ENCODE results near the gene ZEB2.

The ZEB2 gene

DNA sequence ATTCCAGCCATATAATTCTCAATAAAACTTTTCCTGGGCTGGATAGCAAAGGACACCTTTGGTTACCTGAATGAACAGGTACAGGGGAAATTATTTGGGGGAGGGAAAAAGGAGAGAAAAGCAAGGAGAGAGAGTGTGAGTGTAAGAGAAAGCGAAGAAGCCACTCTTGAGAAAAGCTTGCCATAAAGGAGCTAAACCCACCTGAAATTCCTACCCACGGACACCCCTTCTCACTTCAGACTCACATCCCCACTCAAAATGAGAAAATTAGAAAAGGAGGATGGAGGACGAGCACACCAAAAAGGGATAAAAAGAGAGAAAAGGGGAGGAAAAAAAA, 354 bp downstream of the ZEB2 start:
- no peak overlapping the region for H3K27ac Mint-ChIP-seq
- peaks cover 28% of the 10 kb centered on the region for H3K4me1 Mint-ChIP-seq
- H3K27me3 Mint-ChIP-seq, result peaks cover 36% of the 10 kb centered on the region
- no peak overlapping the region for H3K4me3 Mint-ChIP-seq
- no peaks in the 10 kb centered on the region for H3K9me3 Mint-ChIP-seq
- H3K36me3 Mint-ChIP-seq, result peaks cover 2% of the 10 kb centered on the region

- Mint-ChIP-seq H3K4me1 (peaks cover 27% of the 10 kb centered on the region), H3K36me3 (peaks cover 2% of the 10 kb centered on the region), H3K27me3 (peaks cover 40% of the 10 kb centered on the region), H3K9me3 (no peaks in the 10 kb centered on the region), H3K27ac (no peak overlapping the region), H3K4me3 (no peak overlapping the region)
These were observed 947 bp downstream of the ZEB2 start for GRCh38 chr2:144518748-144519596.

DNA sequence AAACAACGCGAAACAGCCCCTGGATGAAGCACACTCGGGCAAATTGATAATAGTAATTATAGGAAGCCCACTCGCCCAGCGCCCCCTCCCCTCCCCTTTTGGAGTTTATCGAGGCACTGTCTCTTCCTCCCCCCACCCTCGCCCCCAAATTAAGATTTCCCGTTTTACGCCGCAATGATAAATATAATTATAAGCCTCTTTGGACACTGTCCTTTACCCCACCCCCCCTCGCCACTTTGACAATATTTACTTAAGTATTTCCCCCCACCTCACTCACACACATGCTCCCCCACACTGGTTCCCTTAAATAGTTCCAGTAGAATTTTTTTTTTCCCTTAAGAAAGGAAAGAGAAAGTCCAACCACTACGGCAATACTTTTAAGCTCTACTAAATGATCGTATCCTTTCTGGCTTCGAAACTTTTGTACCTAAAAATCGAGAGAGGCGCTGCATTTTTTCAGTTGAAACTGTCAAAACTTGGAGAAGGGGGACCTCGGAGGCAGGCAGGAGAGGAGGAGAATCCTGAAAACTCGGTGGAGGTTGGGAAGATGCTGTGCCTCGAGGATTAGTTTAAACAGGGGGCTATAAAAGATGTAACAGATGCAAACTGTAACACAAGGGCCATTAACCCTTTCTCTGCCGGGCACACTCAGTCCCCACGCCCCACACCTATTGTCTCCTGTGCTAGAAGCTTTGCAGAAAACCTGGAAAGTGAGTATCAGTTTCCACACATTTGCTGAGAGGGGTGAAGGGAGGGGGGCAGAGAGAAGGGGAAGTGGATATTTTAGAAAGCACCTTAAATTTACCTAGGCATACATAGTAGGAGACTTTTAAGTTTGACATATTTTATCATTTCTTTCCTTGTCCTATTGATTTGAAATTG, 1.8 kb downstream of the ZEB2 start:
- peaks cover 21% of the 10 kb centered on the region for H3K4me1 Mint-ChIP-seq
- H3K36me3 Mint-ChIP-seq, result peaks cover 2% of the 10 kb centered on the region
- H3K27me3 Mint-ChIP-seq, result peaks cover 39% of the 10 kb centered on the region
- no peaks in the 10 kb centered on the region for H3K9me3 Mint-ChIP-seq
- H3K27ac Mint-ChIP-seq, result no peak overlapping the region
- H3K4me3 Mint-ChIP-seq, result no peak overlapping the region

- H3K4me3 Mint-ChIP-seq, result no peak overlapping the region
- peaks cover 12% of the 10 kb centered on the region for H3K4me1 Mint-ChIP-seq
- H3K9me3 Mint-ChIP-seq, result no peaks in the 10 kb centered on the region
- peaks cover 2% of the 10 kb centered on the region for H3K36me3 Mint-ChIP-seq
- peaks cover 37% of the 10 kb centered on the region for H3K27me3 Mint-ChIP-seq
- H3K27ac Mint-ChIP-seq, result peak overlapping the region; percentile 90
These were observed 2.7 kb downstream of the ZEB2 start for GRCh38 chr2:144516981-144517865.

GRCh38 chr2:144516411-144516980, 3.4 kb downstream of the ZEB2 start:
- Mint-ChIP-seq H3K4me3 (peak overlapping the region; percentile 76), H3K36me3 (peaks cover 2% of the 10 kb centered on the region), H3K27me3 (peaks cover 38% of the 10 kb centered on the region), H3K9me3 (no peaks in the 10 kb centered on the region), H3K4me1 (peaks cover 11% of the 10 kb centered on the region), H3K27ac (no peak overlapping the region)

GRCh38 chr2:144515696-144516410, 4.1 kb downstream of the ZEB2 start:
- peak overlapping the region; percentile 76 for H3K4me3 Mint-ChIP-seq

GRCh38 chr2:144515099-144515695, 4.7 kb downstream of the ZEB2 start:
- Mint-ChIP-seq H3K27ac (peak overlapping the region; percentile 60), H3K27me3 (peaks cover 34% of the 10 kb centered on the region), H3K4me3 (peak overlapping the region; percentile 76), H3K36me3 (peaks cover 2% of the 10 kb centered on the region), H3K4me1 (peaks cover 11% of the 10 kb centered on the region), H3K9me3 (no peaks in the 10 kb centered on the region)

More at GRCh38 chr2:144515696-144516410, 4.1 kb downstream of the ZEB2 start:
- Mint-ChIP-seq H3K9me3 (no peaks in the 10 kb centered on the region), H3K27ac (peak overlapping the region; percentile 60), H3K4me1 (peaks cover 11% of the 10 kb centered on the region), H3K36me3 (peaks cover 2% of the 10 kb centered on the region), H3K27me3 (peaks cover 39% of the 10 kb centered on the region)

- Mint-ChIP-seq H3K4me3 (peak overlapping the region; percentile 76), H3K4me1 (peaks cover 11% of the 10 kb centered on the region), H3K27ac (no peak overlapping the region), H3K36me3 (peaks cover 2% of the 10 kb centered on the region), H3K9me3 (no peaks in the 10 kb centered on the region), H3K27me3 (peaks cover 34% of the 10 kb centered on the region)
These were observed 5.3 kb downstream of the ZEB2 start for GRCh38 chr2:144514616-144515091.

DNA sequence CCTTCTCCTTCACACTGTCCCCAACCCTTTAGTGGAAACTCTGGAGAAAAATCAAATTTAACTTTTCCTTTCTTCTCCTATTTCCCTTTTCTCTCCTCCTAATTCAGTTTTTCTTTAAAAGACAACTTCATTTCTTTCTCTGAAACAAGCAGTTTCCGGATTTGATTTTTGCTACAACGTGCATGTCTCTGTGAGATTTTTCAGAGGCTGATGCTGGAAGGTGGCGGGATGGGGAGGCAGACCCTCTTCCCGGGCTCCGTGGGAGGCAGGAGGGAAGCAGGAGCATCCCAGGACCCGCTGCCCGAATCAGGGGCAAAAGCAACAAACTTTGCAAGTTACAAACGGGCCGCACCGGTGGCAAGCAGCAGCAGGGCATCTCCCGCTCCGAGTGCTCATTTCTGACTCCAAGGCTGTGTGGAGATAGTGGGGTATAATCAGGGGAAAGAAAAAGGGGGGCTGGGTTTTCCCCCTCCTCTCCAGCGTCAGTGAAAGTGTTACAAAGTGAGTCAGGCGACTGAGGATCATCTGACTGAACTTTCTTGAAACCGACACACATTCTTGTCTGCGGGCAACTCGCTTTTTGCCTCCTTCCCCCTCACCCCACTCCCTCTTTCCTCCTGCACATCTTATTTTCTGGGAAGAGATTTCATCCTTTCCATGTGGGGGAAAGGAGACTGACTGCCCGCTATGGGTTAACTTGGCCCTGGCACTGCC, 6.4 kb downstream of the ZEB2 start:
- Mint-ChIP-seq H3K4me1 (peaks cover 11% of the 10 kb centered on the region), H3K4me3 (peak overlapping the region; percentile 13), H3K36me3 (peaks cover 2% of the 10 kb centered on the region), H3K9me3 (no peaks in the 10 kb centered on the region), H3K27ac (no peak overlapping the region), H3K27me3 (peaks cover 41% of the 10 kb centered on the region)

DNA sequence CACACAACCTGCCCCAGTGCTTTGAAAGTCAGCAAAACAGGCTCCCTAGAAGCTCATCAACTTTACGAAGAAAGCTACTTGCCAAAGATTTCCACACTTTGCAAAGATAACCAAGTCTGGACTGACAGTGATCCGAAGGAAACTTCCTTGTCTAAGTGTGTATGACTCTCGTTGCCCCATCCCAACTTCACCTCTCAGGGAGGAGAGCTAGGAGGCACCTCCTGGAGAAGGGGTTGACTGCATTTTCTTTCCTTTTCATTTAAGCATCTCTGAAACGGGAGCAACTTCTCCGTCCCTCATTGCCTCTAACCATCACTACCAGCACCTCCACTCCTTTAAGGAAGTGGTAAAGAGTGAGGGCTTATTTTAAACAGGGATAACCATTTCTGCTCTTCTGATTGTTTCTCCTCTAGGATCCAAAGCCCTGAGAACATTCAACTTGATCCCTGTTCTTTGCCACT, 7.0 kb downstream of the ZEB2 start:
- H3K27me3 Mint-ChIP-seq, result peaks cover 42% of the 10 kb centered on the region
- peaks cover 11% of the 10 kb centered on the region for H3K4me1 Mint-ChIP-seq
- H3K27ac Mint-ChIP-seq, result no peak overlapping the region
- H3K9me3 Mint-ChIP-seq, result no peaks in the 10 kb centered on the region
- H3K4me3 Mint-ChIP-seq, result no peak overlapping the region
- peaks cover 2% of the 10 kb centered on the region for H3K36me3 Mint-ChIP-seq

GRCh38 chr2:144512470-144512869, 7.4 kb downstream of the ZEB2 start:
- Mint-ChIP-seq H3K36me3 (peaks cover 2% of the 10 kb centered on the region), H3K4me1 (peaks cover 11% of the 10 kb centered on the region), H3K27me3 (peaks cover 42% of the 10 kb centered on the region), H3K27ac (no peak overlapping the region), H3K4me3 (no peak overlapping the region), H3K9me3 (no peaks in the 10 kb centered on the region)

DNA sequence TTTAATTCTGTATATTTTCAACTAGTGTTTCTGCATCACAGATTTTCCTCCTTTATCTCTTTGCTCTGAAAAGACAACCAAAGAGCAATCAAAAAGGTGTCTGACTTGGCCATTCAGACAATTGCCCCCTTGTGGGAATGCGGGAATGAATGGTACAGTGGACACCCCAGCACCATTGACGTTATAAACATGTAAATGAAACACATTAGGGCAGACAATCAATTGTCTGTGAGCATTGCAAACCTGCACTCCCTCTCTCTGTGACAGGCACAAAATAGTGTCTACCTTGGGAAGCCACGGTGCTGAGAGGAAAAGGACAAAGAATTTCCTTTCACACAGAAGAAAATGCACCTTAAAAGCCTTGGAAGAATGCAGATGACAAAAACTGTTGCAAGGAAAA, 8.0 kb downstream of the ZEB2 start:
- Mint-ChIP-seq H3K27me3 (peaks cover 43% of the 10 kb centered on the region), H3K4me1 (peaks cover 8% of the 10 kb centered on the region), H3K4me3 (no peak overlapping the region), H3K9me3 (no peaks in the 10 kb centered on the region), H3K27ac (no peak overlapping the region), H3K36me3 (no peaks in the 10 kb centered on the region)

- H3K4me3 Mint-ChIP-seq, result no peak overlapping the region
- peaks cover 8% of the 10 kb centered on the region for H3K4me1 Mint-ChIP-seq
- peaks cover 44% of the 10 kb centered on the region for H3K27me3 Mint-ChIP-seq
- no peaks in the 10 kb centered on the region for H3K36me3 Mint-ChIP-seq
- no peaks in the 10 kb centered on the region for H3K9me3 Mint-ChIP-seq
- no peak overlapping the region for H3K27ac Mint-ChIP-seq
These were observed 8.6 kb downstream of the ZEB2 start for GRCh38 chr2:144511226-144511810.
